GM10266 (cell line): ENCODE results near the gene SH2D6.
"Not testable (repeated sequence)": the region's sequence is repeated elsewhere in the genome, so short reads cannot be mapped to it uniquely, and the experiment has no call there.

Experiments
- DNase-seq: peaks from one replicate; pipeline ENCODE4 v3.0.0; 2012; ENCODE audit errors: extremely low spot score
- TF ChIP-seq, protein P1 (sequence below): IDR thresholded peaks from 2 replicates; pipeline ENCODE4 v1.5.1; 2012; ENCODE audit warnings: mild to moderate bottlenecking, low read depth; ENCODE audit not compliant: control insufficient read depth, insufficient read depth; ENCODE audit errors: missing control alignments

Gene SH2D6

DNA sequence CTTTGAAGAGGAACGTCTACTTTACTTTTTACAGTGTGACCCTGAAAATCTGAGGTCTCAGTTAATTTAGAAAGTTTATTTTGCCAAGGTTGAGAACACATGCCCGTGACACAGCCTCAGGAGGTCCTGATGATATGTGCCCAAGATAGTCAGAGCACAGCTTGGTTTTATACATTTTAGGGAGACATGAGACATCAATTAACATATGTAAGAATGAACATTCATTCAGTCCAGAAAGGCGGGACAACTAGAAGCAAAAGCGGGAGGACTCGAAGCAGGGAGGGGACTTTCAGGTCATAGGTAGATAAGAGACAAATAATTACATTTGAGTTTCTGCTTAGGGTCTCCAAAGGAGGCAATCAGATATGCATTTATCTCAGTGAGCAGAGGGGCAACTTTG, 40.3 kb upstream of the SH2D6 start:
- TF ChIP-seq, protein P1, sequence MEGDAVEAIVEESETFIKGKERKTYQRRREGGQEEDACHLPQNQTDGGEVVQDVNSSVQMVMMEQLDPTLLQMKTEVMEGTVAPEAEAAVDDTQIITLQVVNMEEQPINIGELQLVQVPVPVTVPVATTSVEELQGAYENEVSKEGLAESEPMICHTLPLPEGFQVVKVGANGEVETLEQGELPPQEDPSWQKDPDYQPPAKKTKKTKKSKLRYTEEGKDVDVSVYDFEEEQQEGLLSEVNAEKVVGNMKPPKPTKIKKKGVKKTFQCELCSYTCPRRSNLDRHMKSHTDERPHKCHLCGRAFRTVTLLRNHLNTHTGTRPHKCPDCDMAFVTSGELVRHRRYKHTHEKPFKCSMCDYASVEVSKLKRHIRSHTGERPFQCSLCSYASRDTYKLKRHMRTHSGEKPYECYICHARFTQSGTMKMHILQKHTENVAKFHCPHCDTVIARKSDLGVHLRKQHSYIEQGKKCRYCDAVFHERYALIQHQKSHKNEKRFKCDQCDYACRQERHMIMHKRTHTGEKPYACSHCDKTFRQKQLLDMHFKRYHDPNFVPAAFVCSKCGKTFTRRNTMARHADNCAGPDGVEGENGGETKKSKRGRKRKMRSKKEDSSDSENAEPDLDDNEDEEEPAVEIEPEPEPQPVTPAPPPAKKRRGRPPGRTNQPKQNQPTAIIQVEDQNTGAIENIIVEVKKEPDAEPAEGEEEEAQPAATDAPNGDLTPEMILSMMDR: no peak

DNA sequence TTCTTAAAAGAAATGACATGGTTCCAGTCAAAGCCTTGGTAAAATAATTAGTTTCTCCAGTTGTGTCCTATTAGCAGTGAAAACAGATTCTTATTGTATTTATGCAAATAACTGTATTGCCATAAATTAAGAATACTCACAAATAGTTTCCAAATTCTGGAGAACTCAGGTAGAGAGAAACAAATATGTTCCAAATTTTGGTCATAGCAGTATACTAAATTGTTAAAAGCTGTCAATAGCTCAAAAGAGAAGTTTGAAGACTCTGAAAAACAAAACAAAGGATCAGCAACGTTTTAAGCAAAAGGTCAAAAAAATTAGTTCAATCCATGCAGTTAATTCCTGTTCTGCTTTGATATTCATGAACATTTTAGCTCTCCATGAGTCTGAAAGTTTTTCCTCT, 38.5 kb upstream of the SH2D6 start:
- no peak for DNase-seq
- TF ChIP-seq, protein P1: no peak

More for the DNA sequence above, 40.3 kb upstream of the SH2D6 start:
- no peak for DNase-seq

DNA sequence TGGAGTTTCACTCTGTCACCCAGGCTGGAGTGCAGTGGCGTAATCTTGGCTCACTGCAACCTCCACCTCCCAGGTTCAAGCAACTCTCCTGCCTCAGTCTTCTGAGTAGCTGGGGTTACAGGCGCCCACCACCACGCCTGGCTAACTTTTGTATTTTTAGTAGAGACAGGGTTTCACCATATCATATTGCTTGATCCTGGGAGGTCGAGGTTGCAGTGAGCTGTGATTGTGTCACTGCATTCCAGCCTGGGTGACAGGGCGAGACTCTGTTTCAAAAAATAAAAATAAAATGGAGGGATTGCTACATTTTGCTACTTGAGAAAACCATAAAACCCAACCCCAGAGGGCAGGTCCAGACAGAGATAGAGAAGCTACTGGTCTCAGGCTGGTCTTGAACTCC, 35.4 kb upstream of the SH2D6 start:
- DNase-seq: not testable (repeated sequence)

DNA sequence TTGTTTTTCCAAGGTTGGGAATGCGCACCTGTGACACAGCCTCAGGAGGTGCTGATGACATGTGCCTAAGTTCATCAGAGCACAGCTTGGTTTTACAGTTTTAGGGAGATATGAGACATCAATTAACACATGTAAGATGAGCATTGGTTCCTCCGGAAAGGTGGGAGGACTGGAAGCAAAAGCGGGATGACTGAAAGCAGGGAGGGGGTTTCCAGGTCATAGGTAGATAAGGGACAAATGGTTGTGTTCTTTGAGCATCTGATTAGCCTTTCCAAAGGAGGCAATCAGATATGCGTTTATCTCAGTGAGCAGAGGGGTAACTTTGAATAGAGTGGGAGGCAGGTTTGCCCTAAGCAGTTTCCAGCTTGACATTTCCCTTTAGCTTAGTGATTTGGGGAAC, 34.7 kb upstream of the SH2D6 start:
- TF ChIP-seq, protein P1: no peak
- no peak for DNase-seq

DNA sequence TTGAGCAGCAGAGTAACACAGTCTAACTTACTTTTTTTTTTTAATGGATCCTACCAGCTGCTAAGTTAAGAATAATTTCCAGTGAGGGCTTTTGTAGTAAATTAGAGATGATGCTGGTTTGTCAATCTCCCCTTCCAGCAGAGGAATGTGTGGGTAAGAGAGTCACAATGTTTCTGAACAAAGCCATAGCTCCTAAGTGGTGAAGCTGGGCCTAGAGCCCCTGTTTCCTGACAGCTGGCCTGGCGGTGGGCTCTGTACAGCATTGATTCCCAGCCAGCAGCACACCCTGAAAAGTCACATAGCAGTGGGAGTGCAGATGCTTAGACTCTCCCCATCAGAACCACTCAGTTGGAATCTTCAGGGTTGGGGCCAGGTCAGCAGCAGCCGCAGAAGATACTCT, 32.8 kb upstream of the SH2D6 start:
- DNase-seq: no peak
- TF ChIP-seq, protein P1: no peak

DNA sequence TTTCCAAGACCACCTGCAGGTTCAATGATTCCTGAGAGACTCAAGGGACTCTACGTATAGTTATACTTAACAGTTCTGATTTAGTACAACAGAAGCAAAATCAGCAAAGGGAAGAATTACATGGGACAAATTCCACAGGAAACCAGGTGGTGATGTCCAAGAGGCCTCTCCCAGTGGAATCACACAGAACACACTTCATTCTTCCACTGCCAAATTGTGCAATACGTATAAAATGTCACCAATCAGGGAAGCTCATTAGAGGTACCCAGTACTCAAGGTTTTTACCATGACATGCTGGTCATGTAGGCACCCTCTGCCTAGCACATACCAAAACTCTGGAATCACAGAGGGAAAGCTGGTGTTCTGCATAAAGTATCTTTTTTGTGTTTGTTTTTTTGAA, 30.8 kb upstream of the SH2D6 start:
- TF ChIP-seq, protein P1: no peak
- no peak for DNase-seq

DNA sequence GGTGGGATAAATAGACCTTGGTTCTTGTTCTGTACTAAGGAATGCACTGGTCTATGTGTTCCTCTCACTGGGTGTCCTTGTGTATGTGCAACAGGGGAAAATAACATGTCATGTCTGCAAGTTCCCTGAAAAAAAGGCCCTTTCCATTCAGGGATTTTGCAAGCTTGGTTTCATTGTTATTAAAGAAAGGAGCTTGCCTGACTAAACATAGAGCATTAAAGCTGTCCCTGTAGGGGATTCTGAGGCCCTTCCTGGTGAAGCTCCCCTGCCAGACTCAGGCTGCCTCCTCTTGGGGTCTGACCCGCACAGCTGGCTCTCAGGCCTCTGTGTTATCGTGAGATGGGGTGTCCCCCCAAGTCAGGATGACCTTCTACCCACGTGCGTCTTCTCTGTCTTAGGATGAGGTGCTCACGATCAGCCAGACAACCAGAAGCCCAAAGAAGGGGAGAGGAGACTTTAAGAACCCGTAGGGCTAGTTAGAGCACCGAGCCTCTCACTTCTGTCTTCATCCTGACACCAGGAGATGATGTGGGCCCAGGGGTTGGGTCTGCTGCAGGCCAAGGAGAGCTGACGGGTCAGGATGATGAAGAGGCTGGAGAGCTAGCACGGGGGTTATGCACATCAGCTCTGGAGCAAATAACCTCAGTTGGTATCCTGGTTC, 29.5 kb upstream of the SH2D6 start:
- no peak for DNase-seq
- TF ChIP-seq, protein P1: no peak
